CD4-positive, alpha-beta T cell (primary cell): Measurements from ENCODE around the gene PBX1. TPM values are rescaled to one million over a fixed set of nuclear protein-coding genes. Genes with fewer than 3 reads are reported as not detected.

Experiments
- ATAC-seq: fragments of 200-7000 bp; cut with Tn5 transposase; one replicate; pipeline ENCODE4 v1.10.0; 2022; ENCODE audit warnings: mild to moderate bottlenecking; ENCODE audit not compliant: poor library complexity
- CTCF ChIA-PET: fragments of 350-600 bp; sonication (Branson Sonifier 250); formaldehyde crosslinking; loops from one replicate; lab custom pipeline; 2021; ENCODE audit warnings: antibody characterized with exemption, inconsistent platforms; lab: Charles Lee
- POLR2A ChIA-PET: fragments of 350-600 bp; sonication (Branson Sonifier 250); formaldehyde crosslinking; loops from one replicate; lab custom pipeline; 2021; ENCODE audit warnings: antibody characterized with exemption, inconsistent platforms; lab: Charles Lee
- DNase-seq, 14 experiments: peaks; one replicate each; pipeline ENCODE4 v3.0.0-alpha.2; 2013 to 2020; ENCODE audit warnings: mixed read lengths in 2 of 14
- H3K27ac ChIP-seq, 2 donors: one replicate each; pipeline versions ENCODE4 v1.5.1 to v1.7.0; 2013; ENCODE audit warnings: low read length in 2 of 2, low read depth in 1 of 2, mild to moderate bottlenecking in 1 of 2
- H3K27me3 ChIP-seq, 2 experiments: 1 replicate in 1 of 2; 2 replicates in 1 of 2; pipeline versions ENCODE4 v1.6.1 to v1.7.0; 2013; ENCODE audit warnings: low read length in 2 of 2, control low read depth in 1 of 2, mild to moderate bottlenecking in 1 of 2, moderate library complexity in 1 of 2; ENCODE audit not compliant: insufficient read depth in 2 of 2, control insufficient read depth in 1 of 2
- H3K36me3 ChIP-seq: one replicate; pipeline ENCODE4 v1.6.1; 2013; ENCODE audit warnings: low read length, control low read depth; ENCODE audit not compliant: insufficient read depth
- H3K4me1 ChIP-seq: one replicate; pipeline ENCODE4 v1.6.1; 2013; ENCODE audit warnings: low read length, control low read depth; ENCODE audit not compliant: insufficient read depth
- H3K4me3 ChIP-seq: one replicate; pipeline ENCODE4 v1.5.1; 2013; ENCODE audit warnings: mild to moderate bottlenecking, low read length, moderate library complexity
- H3K9me3 ChIP-seq, 2 experiments: 1 replicate in 1 of 2; 2 replicates in 1 of 2; pipeline versions ENCODE4 v1.6.1 to v1.7.0; 2013; ENCODE audit warnings: low read length in 2 of 2, mild to moderate bottlenecking in 2 of 2, control low read depth in 1 of 2, moderate library complexity in 1 of 2; ENCODE audit not compliant: control insufficient read depth in 1 of 2, insufficient read depth in 1 of 2
- H3K27ac Mint-ChIP-seq: one replicate; pipeline ENCODE4 v1.8.0; 2020; ENCODE audit warnings: mixed read lengths
- H3K27me3 Mint-ChIP-seq: one replicate; pipeline ENCODE4 v1.8.0; 2021; ENCODE audit warnings: mixed read lengths
- H3K36me3 Mint-ChIP-seq: one replicate; pipeline ENCODE4 v1.8.0; 2021; ENCODE audit warnings: low read depth, mixed read lengths
- H3K4me1 Mint-ChIP-seq: one replicate; pipeline ENCODE4 v1.8.0; 2021; ENCODE audit warnings: low read depth, mixed read lengths
- H3K4me3 Mint-ChIP-seq: one replicate; pipeline ENCODE4 v1.8.0; 2020; ENCODE audit warnings: mild to moderate bottlenecking, mixed read lengths
- H3K9me3 Mint-ChIP-seq: one replicate; pipeline ENCODE4 v1.8.0; 2020; ENCODE audit warnings: mixed read lengths
- intact Hi-C, 2 experiments: fragments of 100-400 bp; cut with DNase I in 1 of 2; cut with micrococcal nuclease in 1 of 2; formaldehyde crosslinking; loops; one replicate each; pipeline versions ENCODE4 v1.15.1 to v1.9.0; 2023 to 2025; cut with DNase I, micrococcal nuclease
- total RNA-seq, 174 experiments: library from RNA in 2 of 174; stranded (reverse) in 2 of 174; gene quantifications; one replicate each; pipeline ENCODE4 v1.2.3 and lab custom pipeline; 2021 to 2026
- TF ChIP-seq, protein P1 (sequence below): fragments of 200-600 bp; IDR thresholded peaks from one replicate; pipeline ENCODE4 v1.8.0; 2022; ENCODE audit warnings: antibody characterized with exemption, mild to moderate bottlenecking

Gene PBX1
- total RNA-seq, 2 experiments from 2014 or later, result 0.64 to 0.96 TPM

DNA sequence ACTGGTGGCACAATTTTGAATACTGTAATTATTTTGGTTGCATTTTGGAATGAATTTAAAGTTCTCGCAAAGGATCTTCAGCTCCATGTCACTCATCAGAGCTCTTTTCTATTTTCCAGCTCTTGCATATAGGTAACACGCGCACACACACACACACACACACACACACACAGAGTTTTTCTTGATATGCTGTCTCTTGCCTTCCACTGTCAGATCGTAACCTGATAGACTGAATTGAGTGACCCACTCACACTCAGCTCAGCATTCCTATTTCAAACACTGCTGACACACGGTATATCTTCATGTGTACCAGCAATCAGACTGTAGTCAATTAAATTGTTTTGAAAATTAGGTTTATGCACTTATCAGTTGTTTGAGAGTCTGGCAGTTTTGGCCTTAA is 214.1 kb downstream of the PBX1 start:
- no peaks in the 10 kb centered on the region for H3K36me3 ChIP-seq
- no peaks in the 10 kb centered on the region for H3K4me1 ChIP-seq
- ChIA-PET POLR2A (no interaction called here), CTCF (no interaction called here)
- no peaks in the 10 kb centered on the region for H3K27me3 Mint-ChIP-seq
- H3K36me3 Mint-ChIP-seq, result no peaks in the 10 kb centered on the region
- no peak overlapping the region for H3K4me3 ChIP-seq
- H3K27me3 ChIP-seq, result no peaks in the 10 kb centered on the region
- intact Hi-C loops, result no loop called here
- no peaks in the 10 kb centered on the region for H3K9me3 Mint-ChIP-seq
- H3K9me3 ChIP-seq, result peaks cover 0 to 6% of the 10 kb centered on the region in 2 experiments
- ATAC-seq (no peak), DNase-seq (no peak)
- no peaks in the 10 kb centered on the region for H3K4me1 Mint-ChIP-seq
- no peak overlapping the region for H3K4me3 Mint-ChIP-seq
- TF ChIP-seq, protein P1, sequence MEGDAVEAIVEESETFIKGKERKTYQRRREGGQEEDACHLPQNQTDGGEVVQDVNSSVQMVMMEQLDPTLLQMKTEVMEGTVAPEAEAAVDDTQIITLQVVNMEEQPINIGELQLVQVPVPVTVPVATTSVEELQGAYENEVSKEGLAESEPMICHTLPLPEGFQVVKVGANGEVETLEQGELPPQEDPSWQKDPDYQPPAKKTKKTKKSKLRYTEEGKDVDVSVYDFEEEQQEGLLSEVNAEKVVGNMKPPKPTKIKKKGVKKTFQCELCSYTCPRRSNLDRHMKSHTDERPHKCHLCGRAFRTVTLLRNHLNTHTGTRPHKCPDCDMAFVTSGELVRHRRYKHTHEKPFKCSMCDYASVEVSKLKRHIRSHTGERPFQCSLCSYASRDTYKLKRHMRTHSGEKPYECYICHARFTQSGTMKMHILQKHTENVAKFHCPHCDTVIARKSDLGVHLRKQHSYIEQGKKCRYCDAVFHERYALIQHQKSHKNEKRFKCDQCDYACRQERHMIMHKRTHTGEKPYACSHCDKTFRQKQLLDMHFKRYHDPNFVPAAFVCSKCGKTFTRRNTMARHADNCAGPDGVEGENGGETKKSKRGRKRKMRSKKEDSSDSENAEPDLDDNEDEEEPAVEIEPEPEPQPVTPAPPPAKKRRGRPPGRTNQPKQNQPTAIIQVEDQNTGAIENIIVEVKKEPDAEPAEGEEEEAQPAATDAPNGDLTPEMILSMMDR, result no peak
- H3K27ac Mint-ChIP-seq, result no peak overlapping the region
- H3K27ac ChIP-seq, result no peak overlapping the region

DNA sequence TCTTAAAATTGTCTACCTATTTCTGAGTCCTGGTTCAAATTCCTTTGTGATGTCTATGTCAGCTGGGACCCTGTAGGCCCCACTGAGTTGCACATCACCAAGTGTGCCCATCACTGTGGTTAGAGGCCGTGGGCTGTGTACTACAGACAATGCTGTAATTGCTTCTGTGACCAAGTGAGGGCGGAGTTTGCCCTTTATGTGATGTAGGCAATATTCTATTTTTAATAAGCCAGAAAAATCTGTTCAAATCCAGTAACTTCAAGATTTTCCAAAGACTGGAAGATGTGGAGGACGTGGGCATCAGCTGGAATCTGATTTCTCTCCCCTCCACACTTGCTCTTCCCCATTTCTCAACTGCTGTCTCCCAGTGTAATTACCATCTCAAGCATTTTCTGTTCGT is 215.4 kb downstream of the PBX1 start:
- intact Hi-C loops, result no loop called here
- ATAC-seq, result no peak
- CTCF ChIA-PET, result no interaction called here
- H3K4me3 ChIP-seq, result no peak overlapping the region
- TF ChIP-seq, protein P1, result no peak
- H3K4me1 Mint-ChIP-seq, result no peaks in the 10 kb centered on the region
- H3K27ac ChIP-seq, result no peak overlapping the region
- DNase-seq, result no peak
- H3K27me3 ChIP-seq, result no peaks in the 10 kb centered on the region
- POLR2A ChIA-PET, result no interaction called here
- H3K9me3 ChIP-seq, result peaks cover 0 to 6% of the 10 kb centered on the region in 2 experiments
- H3K27ac Mint-ChIP-seq, result no peak overlapping the region
- H3K4me3 Mint-ChIP-seq, result no peak overlapping the region
- H3K36me3 Mint-ChIP-seq, result no peaks in the 10 kb centered on the region
- H3K4me1 ChIP-seq, result no peaks in the 10 kb centered on the region
- H3K36me3 ChIP-seq, result no peaks in the 10 kb centered on the region
- H3K9me3 Mint-ChIP-seq, result no peaks in the 10 kb centered on the region
- H3K27me3 Mint-ChIP-seq, result no peaks in the 10 kb centered on the region

DNA sequence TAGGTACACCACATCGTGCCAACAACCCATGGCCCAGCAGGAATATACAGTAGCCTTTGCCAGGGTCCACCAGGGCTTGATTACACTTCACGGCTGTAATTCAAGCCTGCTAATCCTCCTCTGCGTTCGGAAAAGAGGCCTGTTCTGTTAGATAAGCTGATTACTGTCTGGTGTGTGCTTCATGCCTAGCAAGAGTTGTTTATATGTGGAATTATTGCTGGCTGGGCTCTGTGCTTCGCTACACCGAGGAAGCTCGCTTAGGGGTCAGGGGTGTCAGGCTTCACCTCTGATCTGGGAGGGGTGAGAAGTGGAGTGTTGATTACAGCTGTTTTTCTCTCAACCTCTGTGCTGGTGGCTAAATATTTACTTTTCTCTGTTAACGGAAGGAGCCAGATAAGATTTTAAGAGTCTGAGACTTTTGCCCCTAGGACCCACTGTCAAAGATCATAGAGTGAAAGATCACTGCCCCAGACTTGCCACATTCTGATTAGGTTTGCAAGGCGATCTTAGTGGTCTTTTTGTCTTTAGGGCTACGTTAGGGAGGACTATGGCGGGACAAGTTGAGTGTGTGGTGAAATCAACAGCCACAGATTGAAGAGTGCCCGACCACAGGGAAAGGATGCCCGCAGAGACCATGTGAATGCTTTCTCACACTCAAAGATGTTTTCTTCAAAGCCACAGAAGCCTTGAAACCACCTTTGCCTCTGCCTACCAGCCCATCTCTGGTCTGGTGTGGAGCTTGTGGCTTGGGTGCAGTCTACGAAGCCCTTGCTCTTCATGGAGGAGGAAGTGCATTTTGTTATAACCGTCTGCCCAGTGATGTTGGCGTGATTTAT is 216.1 kb downstream of the PBX1 start:
- no peak for DNase-seq
- Mint-ChIP-seq H3K27ac (no peak overlapping the region), H3K4me1 (no peaks in the 10 kb centered on the region), H3K27me3 (no peaks in the 10 kb centered on the region), H3K9me3 (no peaks in the 10 kb centered on the region), H3K36me3 (no peaks in the 10 kb centered on the region), H3K4me3 (no peak overlapping the region)
- TF ChIP-seq, protein P1, result no peak
- Histone ChIP-seq H3K4me3 (no peak overlapping the region), H3K36me3 (no peaks in the 10 kb centered on the region), H3K4me1 (no peaks in the 10 kb centered on the region), H3K27ac (no peak overlapping the region), H3K27me3 (no peaks in the 10 kb centered on the region), H3K9me3 (peaks cover 0 to 6% of the 10 kb centered on the region in 2 experiments)
- ChIA-PET CTCF (no interaction called here), POLR2A (no interaction called here)
- intact Hi-C loops, result no loop called here
- no peak for ATAC-seq
